ENCODE data around the gene CAMTA1. TPM values are rescaled to one million over a fixed set of nuclear protein-coding genes. Genes with fewer than 3 reads are reported as not detected.

Gene CAMTA1
- total RNA-seq, 1 donor from 2014 or later: 77.6 TPM

- H3K36me3 Mint-ChIP-seq (ENCODE audit: low read depth, unreplicated experiment): peaks cover 8% of the 10 kb centered on the region
- H3K4me1 Mint-ChIP-seq (ENCODE audit: low read depth, unreplicated experiment): peaks cover 13% of the 10 kb centered on the region
- no peak for FAIRE-seq
Observed at GRCh38 chr1:6824665-6825368, 39.6 kb downstream of the CAMTA1 start.

GRCh38 chr1:6825828-6826227 lies 40.6 kb downstream of the CAMTA1 start:
- Histone ChIP-seq H3K27me3 (ENCODE audit: insufficient read depth, low read length) (no peaks in the 10 kb centered on the region), H3K9ac (ENCODE audit: low read length) (no peak overlapping the region), H4K20me1 (ENCODE audit: insufficient read depth, low read length) (peaks cover 23% of the 10 kb centered on the region), H3K4me1 (ENCODE audit: insufficient read depth, low read length) (no peaks in the 10 kb centered on the region), H3K79me2 (ENCODE audit: insufficient read depth, low read length) (no peaks in the 10 kb centered on the region), H3K27ac (ENCODE audit: low read depth, low read length) (no peak overlapping the region), H3K4me3 (ENCODE audit: insufficient read depth, low read depth, low read length) (no peak overlapping the region), H3K36me3 (ENCODE audit: insufficient read depth, low read length) (peaks cover 3% of the 10 kb centered on the region), H3K9me3 (ENCODE audit: insufficient read depth, low read depth, low read length) (no peaks in the 10 kb centered on the region), H2AFZ (ENCODE audit: low read depth, low read length) (no peak overlapping the region), H3K4me2 (ENCODE audit: low read length) (no peak overlapping the region)
- Mint-ChIP-seq H3K36me3 (ENCODE audit: low read depth, unreplicated experiment) (peaks cover 4% of the 10 kb centered on the region), H3K4me1 (ENCODE audit: low read depth, unreplicated experiment) (peaks cover 5% of the 10 kb centered on the region), H3K27me3 (ENCODE audit: low read depth, unreplicated experiment) (no peaks in the 10 kb centered on the region), H3K4me3 (ENCODE audit: unreplicated experiment) (no peak overlapping the region), H3K9me3 (ENCODE audit: unreplicated experiment) (no peaks in the 10 kb centered on the region), H3K27ac (ENCODE audit: unreplicated experiment) (no peak overlapping the region)
- TF ChIP-seq EZH2 (IDR thresholded peaks at IDR 0.05; ENCODE audit: insufficient read depth, low read length): no peak
- TF ChIP-seq CTCF (IDR thresholded peaks at IDR 0.05; ENCODE audit: insufficient read depth, low read depth, low read length): no peak
- no peak for FAIRE-seq
- no peak for DNase-seq (ENCODE audit: low read depth)

More at GRCh38 chr1:6824665-6825368, 39.6 kb downstream of the CAMTA1 start:
- Histone ChIP-seq H3K27me3 (ENCODE audit: insufficient read depth, low read length) (no peaks in the 10 kb centered on the region), H4K20me1 (ENCODE audit: insufficient read depth, low read length) (peaks cover 23% of the 10 kb centered on the region), H3K4me1 (ENCODE audit: insufficient read depth, low read length) (no peaks in the 10 kb centered on the region), H3K4me3 (ENCODE audit: insufficient read depth, low read depth, low read length) (no peak overlapping the region), H3K4me2 (ENCODE audit: low read length) (no peak overlapping the region), H3K36me3 (ENCODE audit: insufficient read depth, low read length) (peaks cover 3% of the 10 kb centered on the region), H2AFZ (ENCODE audit: low read depth, low read length) (no peak overlapping the region), H3K9ac (ENCODE audit: low read length) (no peak overlapping the region), H3K27ac (ENCODE audit: low read depth, low read length) (no peak overlapping the region), H3K79me2 (ENCODE audit: insufficient read depth, low read length) (peaks cover 6% of the 10 kb centered on the region), H3K9me3 (ENCODE audit: insufficient read depth, low read depth, low read length) (no peaks in the 10 kb centered on the region)
- TF ChIP-seq CTCF (IDR thresholded peaks at IDR 0.05; ENCODE audit: insufficient read depth, low read depth, low read length) (no peak), EZH2 (IDR thresholded peaks at IDR 0.05; ENCODE audit: insufficient read depth, low read length) (no peak)
- H3K27me3 Mint-ChIP-seq (ENCODE audit: low read depth, unreplicated experiment): no peaks in the 10 kb centered on the region
- no peak overlapping the region for H3K4me3 Mint-ChIP-seq (ENCODE audit: unreplicated experiment)
- no peak for DNase-seq (ENCODE audit: low read depth)
- peaks cover 3% of the 10 kb centered on the region for H3K9me3 Mint-ChIP-seq (ENCODE audit: unreplicated experiment)
- H3K27ac Mint-ChIP-seq (ENCODE audit: unreplicated experiment): no peak overlapping the region

- Histone ChIP-seq H2AFZ (ENCODE audit: low read depth, low read length) (no peak overlapping the region), H3K27ac (ENCODE audit: low read depth, low read length) (no peak overlapping the region), H3K4me3 (ENCODE audit: insufficient read depth, low read depth, low read length) (no peak overlapping the region), H3K9ac (ENCODE audit: low read length) (no peak overlapping the region), H3K36me3 (ENCODE audit: insufficient read depth, low read length) (peaks cover 3% of the 10 kb centered on the region), H4K20me1 (ENCODE audit: insufficient read depth, low read length) (peaks cover 23% of the 10 kb centered on the region), H3K9me3 (ENCODE audit: insufficient read depth, low read depth, low read length) (no peaks in the 10 kb centered on the region), H3K79me2 (ENCODE audit: insufficient read depth, low read length) (no peaks in the 10 kb centered on the region), H3K27me3 (ENCODE audit: insufficient read depth, low read length) (no peaks in the 10 kb centered on the region), H3K4me1 (ENCODE audit: insufficient read depth, low read length) (no peaks in the 10 kb centered on the region), H3K4me2 (ENCODE audit: low read length) (no peak overlapping the region)
- no peaks in the 10 kb centered on the region for H3K9me3 Mint-ChIP-seq (ENCODE audit: unreplicated experiment)
- H3K27ac Mint-ChIP-seq (ENCODE audit: unreplicated experiment): no peak overlapping the region
- H3K36me3 Mint-ChIP-seq (ENCODE audit: low read depth, unreplicated experiment): peaks cover 4% of the 10 kb centered on the region
- no peaks in the 10 kb centered on the region for H3K27me3 Mint-ChIP-seq (ENCODE audit: low read depth, unreplicated experiment)
- no peak overlapping the region for H3K4me3 Mint-ChIP-seq (ENCODE audit: unreplicated experiment)
- peaks cover 7% of the 10 kb centered on the region for H3K4me1 Mint-ChIP-seq (ENCODE audit: low read depth, unreplicated experiment)
- TF ChIP-seq CTCF (IDR thresholded peaks at IDR 0.05; ENCODE audit: insufficient read depth, low read depth, low read length) (no peak), EZH2 (IDR thresholded peaks at IDR 0.05; ENCODE audit: insufficient read depth, low read length) (no peak)
- DNase-seq (ENCODE audit: low read depth) (no peak), FAIRE-seq (no peak)
Observed at GRCh38 chr1:6827079-6827478, 41.8 kb downstream of the CAMTA1 start.

All from astrocyte (in vitro differentiated cells and primary cell).